Suprapubic skin (tissue), 4 donors: ENCODE data around the gene MEIS3.

ENCODE experiments used
- EP300 ChIP-seq: sonication (generic); formaldehyde crosslinking; IDR thresholded peaks from one replicate; pipeline ENCODE4 v1.6.1; 2017; ENCODE audit warnings: antibody characterized with exemption
- POLR2AphosphoS5 ChIP-seq, 3 donors: sonication (generic); formaldehyde crosslinking; IDR thresholded peaks; one replicate each; pipeline ENCODE4 v1.6.1; 2017; ENCODE audit warnings: antibody characterized with exemption in 3 of 3
- TF ChIP-seq, protein P1 (sequence below), 2 donors: fragments of 200-600 bp in 1 of 2; fragments of 450-650 bp in 1 of 2; sonication (generic) in 1 of 2; IDR thresholded peaks; one replicate each; pipeline ENCODE4 v1.5.1; 2016 to 2019; ENCODE audit warnings: antibody characterized with exemption in 2 of 2, mild to moderate bottlenecking in 1 of 2, moderate library complexity in 1 of 2

DNA sequence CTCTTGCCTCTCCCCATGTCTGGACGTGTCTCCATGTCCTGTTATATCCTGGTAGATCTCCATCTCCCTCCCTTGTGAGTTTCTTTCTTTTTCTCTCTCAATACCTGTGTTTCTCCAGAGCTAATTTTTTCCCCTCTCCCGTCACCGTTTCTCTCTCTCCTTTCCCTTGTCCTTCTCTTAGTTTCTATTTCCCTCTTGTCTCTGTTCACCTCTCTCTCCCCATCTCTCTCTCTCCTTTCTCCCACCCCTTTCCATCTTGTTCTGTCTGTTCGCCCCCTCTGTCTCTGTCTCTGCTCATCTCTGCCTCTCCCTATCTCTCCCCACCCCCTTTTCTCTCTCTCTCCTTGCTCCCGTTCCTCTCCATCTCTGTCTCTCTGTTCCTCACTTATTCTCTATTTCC, 39.3 kb upstream of the MEIS3 start:
- TF ChIP-seq EP300 (no peak), POLR2AphosphoS5 (IDR thresholded peaks at IDR 0.05) (no peak)
- TF ChIP-seq, protein P1, sequence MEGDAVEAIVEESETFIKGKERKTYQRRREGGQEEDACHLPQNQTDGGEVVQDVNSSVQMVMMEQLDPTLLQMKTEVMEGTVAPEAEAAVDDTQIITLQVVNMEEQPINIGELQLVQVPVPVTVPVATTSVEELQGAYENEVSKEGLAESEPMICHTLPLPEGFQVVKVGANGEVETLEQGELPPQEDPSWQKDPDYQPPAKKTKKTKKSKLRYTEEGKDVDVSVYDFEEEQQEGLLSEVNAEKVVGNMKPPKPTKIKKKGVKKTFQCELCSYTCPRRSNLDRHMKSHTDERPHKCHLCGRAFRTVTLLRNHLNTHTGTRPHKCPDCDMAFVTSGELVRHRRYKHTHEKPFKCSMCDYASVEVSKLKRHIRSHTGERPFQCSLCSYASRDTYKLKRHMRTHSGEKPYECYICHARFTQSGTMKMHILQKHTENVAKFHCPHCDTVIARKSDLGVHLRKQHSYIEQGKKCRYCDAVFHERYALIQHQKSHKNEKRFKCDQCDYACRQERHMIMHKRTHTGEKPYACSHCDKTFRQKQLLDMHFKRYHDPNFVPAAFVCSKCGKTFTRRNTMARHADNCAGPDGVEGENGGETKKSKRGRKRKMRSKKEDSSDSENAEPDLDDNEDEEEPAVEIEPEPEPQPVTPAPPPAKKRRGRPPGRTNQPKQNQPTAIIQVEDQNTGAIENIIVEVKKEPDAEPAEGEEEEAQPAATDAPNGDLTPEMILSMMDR (IDR thresholded peaks at IDR 0.05) = no peak
